Activated CD8-positive, alpha-beta memory T cell treated with anti-CD3 and anti-CD28 coated beads, Interleukin-2, amount 10 ng/mL, durations not matched to agents 7 days and 5 days (primary cell): Measurements from ENCODE around the gene ASCC1. TPM values are rescaled to one million over a fixed set of nuclear protein-coding genes. Genes with fewer than 3 reads are reported as not detected.

Experiments
- ATAC-seq: fragments of 150-1000 bp; cut with Tn5 transposase; one replicate; pipeline ENCODE4 v1.10.0; 2021; ENCODE audit warnings: moderate library complexity
- CTCF ChIA-PET: fragments of 350-600 bp; sonication (Branson Sonifier 250); formaldehyde crosslinking; loops from one replicate; lab custom pipeline; 2021; ENCODE audit warnings: antibody characterized with exemption; lab: Charles Lee
- DNase-seq: peaks from one replicate; pipeline ENCODE4 v3.0.0-alpha.2; 2020
- H3K27ac Mint-ChIP-seq: one replicate; pipeline ENCODE4 v1.8.0; 2021; ENCODE audit warnings: mild to moderate bottlenecking, mixed read lengths
- H3K27me3 Mint-ChIP-seq: one replicate; pipeline ENCODE4 v1.8.0; 2021; ENCODE audit warnings: mixed read lengths
- H3K36me3 Mint-ChIP-seq: one replicate; pipeline ENCODE4 v1.8.0; 2021; ENCODE audit warnings: mild to moderate bottlenecking, mixed read lengths
- H3K4me1 Mint-ChIP-seq: one replicate; pipeline ENCODE4 v1.8.0; 2021; ENCODE audit warnings: mixed read lengths
- H3K4me3 Mint-ChIP-seq: one replicate; pipeline ENCODE4 v1.8.0; 2021; ENCODE audit warnings: mild to moderate bottlenecking, moderate library complexity, mixed read lengths
- H3K9me3 Mint-ChIP-seq: one replicate; pipeline ENCODE4 v1.8.0; 2022; ENCODE audit warnings: low read depth, mixed read lengths
- total RNA-seq, 2 experiments: library from RNA; stranded (reverse); gene quantifications; one replicate each; pipeline ENCODE4 v1.2.3, GENCODE V29; 2021

Gene ASCC1
- total RNA-seq, 2 experiments from 2014 or later: 34.9 to 36.8 TPM

DNA sequence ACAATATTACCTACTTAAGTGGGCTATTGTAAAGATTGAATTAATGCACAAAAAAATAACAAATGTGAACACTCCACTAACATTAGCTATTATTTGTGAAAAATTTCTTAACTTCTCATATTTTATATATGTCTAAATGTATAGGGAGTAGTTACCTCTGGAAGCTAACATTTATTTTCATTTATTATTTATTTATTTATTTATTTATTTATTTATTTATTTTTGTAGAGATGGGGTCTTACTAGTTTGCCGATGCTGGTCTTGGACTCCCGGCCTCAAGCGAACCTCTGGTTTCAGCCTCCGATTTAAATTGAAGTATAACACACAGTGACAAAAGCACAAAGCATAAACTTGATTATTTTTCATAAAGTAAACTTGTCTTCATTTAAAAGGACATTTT lies 122.6 kb downstream of the ASCC1 start:
- no peak overlapping the region for H3K4me3 Mint-ChIP-seq
- DNase-seq: no peak
- H3K27me3 Mint-ChIP-seq: no peaks in the 10 kb centered on the region
- peaks cover 25% of the 10 kb centered on the region for H3K36me3 Mint-ChIP-seq
- no peaks in the 10 kb centered on the region for H3K9me3 Mint-ChIP-seq
- CTCF ChIA-PET: interaction anchor here (1.0 to 1.6 kb wide), 4 partner anchors 182 to 247 kb away, joined by 3 to 4 read pairs (median 4); no protein-coding TSS in a partner anchor
- H3K4me1 Mint-ChIP-seq: peaks cover 48% of the 10 kb centered on the region
- no peak for ATAC-seq
- no peak overlapping the region for H3K27ac Mint-ChIP-seq

DNA sequence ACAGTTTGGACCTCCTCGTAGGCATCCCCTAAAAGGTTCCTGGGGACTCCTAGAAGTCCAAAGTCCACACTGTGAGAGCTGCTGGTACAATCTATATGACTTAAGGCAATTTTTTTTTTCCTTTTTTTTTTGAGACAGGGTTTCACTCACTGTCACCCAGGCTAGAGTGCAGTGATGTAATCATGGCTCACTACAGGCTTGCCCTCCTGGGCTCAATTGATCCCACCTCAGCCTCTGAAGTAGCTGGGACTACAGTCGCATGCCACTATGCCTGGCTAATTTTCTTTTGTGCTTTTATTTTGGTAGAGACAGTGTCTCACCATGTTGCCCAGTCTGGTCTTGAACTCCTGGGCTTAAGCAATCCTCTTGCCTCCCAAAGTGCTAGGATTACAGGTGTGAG lies 123.1 kb downstream of the ASCC1 start:
- H3K27ac Mint-ChIP-seq: no peak overlapping the region
- DNase-seq (peak; percentile 23), ATAC-seq (no peak)
- H3K4me1 Mint-ChIP-seq: peaks cover 50% of the 10 kb centered on the region
- peaks cover 26% of the 10 kb centered on the region for H3K36me3 Mint-ChIP-seq
- no peak overlapping the region for H3K4me3 Mint-ChIP-seq
- H3K27me3 Mint-ChIP-seq: no peaks in the 10 kb centered on the region
- H3K9me3 Mint-ChIP-seq: no peaks in the 10 kb centered on the region
- CTCF ChIA-PET: interaction anchor here (1.0 to 1.6 kb wide), 3 partner anchors 182 to 247 kb away, joined by 3 to 4 read pairs (median 4); no protein-coding TSS in a partner anchor

DNA sequence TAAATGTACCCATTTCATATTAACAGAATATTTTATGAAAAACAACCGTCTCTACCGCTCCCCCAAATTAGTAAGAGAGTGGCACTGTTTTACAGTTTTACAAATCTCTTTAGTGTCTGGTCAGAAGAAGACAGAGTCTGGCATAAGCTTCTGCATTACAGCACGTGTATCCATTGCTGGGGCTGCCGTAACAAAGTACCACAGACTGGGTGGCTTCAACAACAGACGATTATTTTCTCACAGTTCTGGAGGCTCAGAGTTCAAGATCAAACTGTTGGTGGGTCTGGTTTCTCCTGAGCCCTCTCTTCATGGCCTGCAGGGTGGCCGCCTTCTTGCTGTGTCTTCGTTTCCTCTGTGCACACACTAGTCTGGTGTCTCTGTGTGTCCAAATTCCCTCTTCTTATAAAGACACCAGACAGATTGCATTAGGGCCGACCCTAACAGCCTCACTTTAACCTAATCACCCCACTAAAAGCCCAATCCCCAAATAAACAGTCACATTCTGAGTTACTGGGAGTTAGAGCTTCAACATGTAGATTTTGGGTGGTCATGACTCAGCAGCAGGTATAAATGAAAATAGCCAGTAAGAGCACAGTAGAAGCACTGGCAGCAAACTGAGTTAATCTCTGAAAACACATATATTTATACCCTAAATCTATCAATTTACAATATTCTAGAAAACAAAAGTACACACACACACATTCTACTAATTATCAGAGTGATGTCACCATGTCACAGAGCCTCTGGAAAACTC lies 123.7 kb downstream of the ASCC1 start:
- Mint-ChIP-seq H3K27ac (no peak overlapping the region), H3K27me3 (no peaks in the 10 kb centered on the region), H3K9me3 (no peaks in the 10 kb centered on the region), H3K36me3 (peaks cover 27% of the 10 kb centered on the region), H3K4me3 (no peak overlapping the region), H3K4me1 (peaks cover 45% of the 10 kb centered on the region)
- DNase-seq (peak; percentile 29), ATAC-seq (no peak)
- CTCF ChIA-PET: interaction anchor here (1.6 to 1.8 kb wide), 2 partner anchors 13 to 248 kb away, joined by 3 to 4 read pairs; no protein-coding TSS in a partner anchor

DNA sequence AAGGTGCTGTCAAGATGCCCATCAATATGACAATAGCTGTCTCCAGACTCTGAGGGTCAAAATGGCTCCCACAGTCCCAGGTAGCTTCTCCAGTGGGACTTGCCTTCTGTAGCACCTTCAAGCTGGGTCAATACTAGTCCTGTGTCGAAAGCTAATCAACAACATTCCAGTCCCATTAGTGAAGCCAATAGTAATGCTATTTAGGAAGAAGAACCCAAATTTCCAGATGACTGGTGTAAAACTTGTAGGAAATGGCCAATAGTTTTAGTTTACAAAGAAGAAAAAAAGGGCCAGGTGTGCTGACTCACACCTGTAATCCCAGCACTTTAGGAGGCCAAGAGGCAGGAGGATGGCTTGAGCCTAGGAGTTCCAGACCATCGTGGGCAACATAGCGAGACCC lies 125.8 kb downstream of the ASCC1 start:
- peaks cover 46% of the 10 kb centered on the region for H3K4me1 Mint-ChIP-seq
- CTCF ChIA-PET: interaction anchor here (0.6 to 4.9 kb wide), 7 partner anchors 37 to 242 kb away, joined by 3 to 25 read pairs (median 3); partner anchors contain the start of genes ANAPC16 and ASCC1
- ATAC-seq (no peak), DNase-seq (no peak)
- no peaks in the 10 kb centered on the region for H3K9me3 Mint-ChIP-seq
- no peaks in the 10 kb centered on the region for H3K27me3 Mint-ChIP-seq
- peaks cover 25% of the 10 kb centered on the region for H3K36me3 Mint-ChIP-seq
- H3K27ac Mint-ChIP-seq: peak overlapping the region; percentile 15
- no peak overlapping the region for H3K4me3 Mint-ChIP-seq

DNA sequence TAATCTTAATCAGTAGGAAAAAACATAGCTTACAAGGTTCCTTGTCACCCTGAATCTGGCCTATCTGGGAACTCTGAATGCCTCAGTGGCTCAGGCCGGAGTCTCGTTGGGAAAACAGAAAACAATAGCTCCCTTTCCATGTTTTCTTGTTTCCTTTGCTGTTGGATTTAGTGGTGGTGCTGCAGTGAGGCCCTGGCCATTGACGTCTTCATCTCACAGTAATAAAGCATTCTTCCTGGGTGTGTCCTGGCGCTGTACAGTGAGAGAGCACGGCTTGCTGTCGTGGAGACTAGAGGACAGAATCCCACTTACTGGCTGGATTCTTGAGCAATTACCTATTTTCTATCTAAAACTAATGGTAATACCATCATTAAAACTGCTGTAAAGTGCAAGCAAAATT lies 126.5 kb downstream of the ASCC1 start:
- Mint-ChIP-seq H3K4me1 (peaks cover 49% of the 10 kb centered on the region), H3K27me3 (no peaks in the 10 kb centered on the region), H3K27ac (peak overlapping the region; percentile 82), H3K9me3 (no peaks in the 10 kb centered on the region), H3K4me3 (peak overlapping the region; percentile 37), H3K36me3 (peaks cover 21% of the 10 kb centered on the region)
- ATAC-seq: no peak
- no peak for DNase-seq
- CTCF ChIA-PET: interaction anchor here (0.6 to 4.9 kb wide), 11 partner anchors 10 to 247 kb away, joined by 3 to 25 read pairs (median 4); partner anchors contain the start of genes ANAPC16 and ASCC1

DNA sequence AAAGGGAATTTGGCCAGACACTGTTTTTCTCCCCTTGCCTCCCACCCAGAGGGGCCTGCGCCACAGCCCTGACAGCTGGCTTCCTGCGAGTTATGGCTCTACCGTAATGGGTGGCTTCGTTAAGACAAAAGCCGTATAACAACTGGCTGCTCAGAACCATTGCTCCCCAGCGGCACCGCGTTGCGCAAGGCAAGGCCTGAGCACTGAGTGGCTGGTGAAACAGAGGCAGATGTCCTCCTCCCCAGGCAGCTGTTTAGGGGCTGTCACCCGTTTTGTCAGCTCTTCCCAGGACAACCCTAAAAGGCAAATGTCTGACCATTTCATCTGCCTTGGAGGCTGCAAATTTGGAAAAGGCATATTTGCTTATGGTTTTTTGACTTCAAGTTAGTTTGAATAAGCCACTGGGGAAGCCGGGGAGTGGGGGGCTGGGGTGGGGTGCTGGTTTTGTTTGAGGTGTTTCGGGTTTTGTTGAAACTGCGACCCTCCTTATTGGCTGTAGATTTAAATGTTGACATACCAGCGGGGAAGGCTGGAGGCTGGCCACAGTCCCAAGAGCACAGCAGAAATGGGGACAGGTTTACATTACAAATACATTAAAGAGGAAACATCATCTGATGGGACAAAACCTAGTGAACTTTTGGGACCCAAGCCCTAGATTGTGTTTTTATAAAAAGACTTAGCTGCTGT lies 127.0 kb downstream of the ASCC1 start:
- ATAC-seq: peak; percentile 41
- peaks cover 50% of the 10 kb centered on the region for H3K4me1 Mint-ChIP-seq

GRCh38 chr10:72087969-72088888 lies 127.8 kb downstream of the ASCC1 start, which contains the start of gene SPOCK2:
TSS of gene SPOCK2 (minus strand) at chr10:72088551. CDS start at chr10:72088328, 223 bp downstream.
- ATAC-seq (peak; percentile 60), DNase-seq (peak; percentile 76)
- CTCF ChIA-PET: interaction anchor here (0.7 to 4.9 kb wide), 16 partner anchors 8 to 267 kb away, joined by 3 to 25 read pairs (median 4); partner anchors contain the start of gene DNAJB12
- Mint-ChIP-seq H3K27me3 (no peaks in the 10 kb centered on the region), H3K4me3 (peak within 1 kb of the TSS; percentile 94), H3K27ac (peak within 1 kb of the TSS; percentile 98), H3K36me3 (peaks cover 20% of the 10 kb centered on the region), H3K9me3 (no peaks in the 10 kb centered on the region), H3K4me1 (peaks cover 57% of the 10 kb centered on the region)

More for the DNA sequence above, 127.0 kb downstream of the ASCC1 start:
- DNase-seq: peak; percentile 72
- Mint-ChIP-seq H3K27me3 (no peaks in the 10 kb centered on the region), H3K27ac (peak overlapping the region; percentile 98), H3K9me3 (no peaks in the 10 kb centered on the region), H3K36me3 (peaks cover 20% of the 10 kb centered on the region), H3K4me3 (peak overlapping the region; percentile 94)
- CTCF ChIA-PET: interaction anchor here (0.8 to 4.9 kb wide), 14 partner anchors 9 to 266 kb away, joined by 3 to 25 read pairs (median 4); partner anchors contain the start of gene DNAJB12

DNA sequence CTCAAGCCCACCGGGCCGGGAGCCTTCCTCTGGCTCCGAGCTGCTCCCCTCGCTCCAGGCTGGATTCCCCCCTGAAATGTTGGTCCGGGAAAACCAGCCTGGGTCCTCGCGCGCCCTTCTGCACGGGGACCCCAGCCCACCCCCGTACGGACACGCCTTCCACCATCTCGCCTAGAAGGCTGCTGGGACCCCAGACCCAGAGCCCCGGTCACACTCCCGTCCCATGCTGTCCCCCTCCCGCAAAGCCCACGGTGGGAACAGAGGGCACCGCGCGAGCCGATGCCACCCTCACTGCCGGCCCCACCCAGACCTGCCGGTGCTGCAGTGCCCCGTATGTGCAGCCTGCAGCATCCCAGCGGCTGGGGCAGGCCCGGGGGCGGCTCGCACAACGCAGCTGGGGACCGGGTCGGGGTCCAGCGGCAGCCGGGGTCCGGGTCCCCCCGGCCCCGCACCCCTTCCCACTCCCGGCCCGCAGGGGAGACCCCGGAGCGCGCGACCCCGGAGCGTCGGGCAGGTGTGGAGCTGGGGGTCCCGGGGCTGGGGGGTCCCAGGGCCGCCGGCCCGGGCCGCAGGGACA lies 128.6 kb downstream of the ASCC1 start:
- Mint-ChIP-seq H3K4me1 (peaks cover 60% of the 10 kb centered on the region), H3K9me3 (no peaks in the 10 kb centered on the region), H3K36me3 (peaks cover 20% of the 10 kb centered on the region), H3K4me3 (peak overlapping the region; percentile 94), H3K27ac (peak overlapping the region; percentile 87), H3K27me3 (no peaks in the 10 kb centered on the region)
- DNase-seq: peak; percentile 66
- CTCF ChIA-PET: interaction anchor here (0.7 to 4.9 kb wide), 10 partner anchors 9 to 268 kb away, joined by 3 to 25 read pairs (median 3); partner anchors contain the start of gene DNAJB12
- ATAC-seq: peak; percentile 52

GRCh38 chr10:72086466-72087391 lies 129.3 kb downstream of the ASCC1 start:
- Mint-ChIP-seq H3K36me3 (peaks cover 17% of the 10 kb centered on the region), H3K9me3 (no peaks in the 10 kb centered on the region), H3K4me3 (peak overlapping the region; percentile 83), H3K27me3 (no peaks in the 10 kb centered on the region), H3K27ac (peak overlapping the region; percentile 89), H3K4me1 (peaks cover 65% of the 10 kb centered on the region)
- DNase-seq (peak; percentile 78), ATAC-seq (peak; percentile 18)
- CTCF ChIA-PET: interaction anchor here (0.6 to 4.9 kb wide), 9 partner anchors 17 to 255 kb away, joined by 3 to 25 read pairs (median 4); no protein-coding TSS in a partner anchor

GRCh38 chr10:72085864-72086465 lies 130.1 kb downstream of the ASCC1 start:
- DNase-seq: no peak
- ATAC-seq: no peak
- Mint-ChIP-seq H3K27me3 (no peaks in the 10 kb centered on the region), H3K4me1 (peaks cover 71% of the 10 kb centered on the region), H3K9me3 (no peaks in the 10 kb centered on the region), H3K4me3 (peak overlapping the region; percentile 83), H3K36me3 (peaks cover 17% of the 10 kb centered on the region), H3K27ac (peak overlapping the region; percentile 89)
- CTCF ChIA-PET: interaction anchor here (0.6 to 2.2 kb wide), 5 partner anchors 12 to 254 kb away, joined by 3 to 8 read pairs (median 4); no protein-coding TSS in a partner anchor

- H3K4me1 Mint-ChIP-seq: peaks cover 73% of the 10 kb centered on the region
- no peaks in the 10 kb centered on the region for H3K9me3 Mint-ChIP-seq
- peak overlapping the region; percentile 3 for H3K27ac Mint-ChIP-seq
- CTCF ChIA-PET: interaction anchor here (0.9 to 2.9 kb wide), 8 partner anchors 11 to 254 kb away, joined by 3 to 17 read pairs (median 4); no protein-coding TSS in a partner anchor
- no peak for DNase-seq
- H3K27me3 Mint-ChIP-seq: no peaks in the 10 kb centered on the region
- peaks cover 17% of the 10 kb centered on the region for H3K36me3 Mint-ChIP-seq
- H3K4me3 Mint-ChIP-seq: peak overlapping the region; percentile 12
- ATAC-seq: no peak
Observed at GRCh38 chr10:72085166-72085565, 130.9 kb downstream of the ASCC1 start.
